Neural crest cell (in vitro differentiated cells): Measurements from ENCODE around the gene RAB3IP. TPM values are rescaled to one million over a fixed set of nuclear protein-coding genes. Genes with fewer than 3 reads are reported as not detected.
"Not testable (repeated sequence)": the region's sequence is repeated elsewhere in the genome, so short reads cannot be mapped to it uniquely, and the experiment has no call there.

Experiments used
- DNase-seq: peaks from one replicate; pipeline ENCODE4 v3.0.0; 2021; ENCODE audit warnings: low read depth, mixed read lengths, low spot score
- H3K27ac Mint-ChIP-seq: one replicate; pipeline ENCODE4 v1.8.0; 2021; ENCODE audit warnings: mild to moderate bottlenecking, mixed read lengths; ENCODE audit not compliant: unreplicated experiment
- H3K27me3 Mint-ChIP-seq: 2 replicates; pipeline ENCODE4 v1.8.0; 2021; ENCODE audit warnings: low read depth, mild to moderate bottlenecking, mixed read lengths
- H3K36me3 Mint-ChIP-seq: 2 replicates; pipeline ENCODE4 v1.8.0; 2021; ENCODE audit warnings: low read depth, mild to moderate bottlenecking, mixed read lengths
- H3K4me1 Mint-ChIP-seq: 2 replicates; pipeline ENCODE4 v1.8.0; 2021; ENCODE audit warnings: mixed read lengths
- H3K4me3 Mint-ChIP-seq: one replicate; pipeline ENCODE4 v1.8.0; 2021; ENCODE audit warnings: mild to moderate bottlenecking, mixed read lengths
- H3K9me3 Mint-ChIP-seq: 2 replicates; pipeline ENCODE4 v1.8.0; 2021; ENCODE audit warnings: mixed read lengths
- CTCF ChIP-seq: fragments of 200-600 bp; sonication (generic); conservative IDR thresholded peaks from 2 replicates; pipeline ENCODE4 v1.5.0; 2021; ENCODE audit warnings: antibody characterized with exemption, mild to moderate bottlenecking
- total RNA-seq: library from RNA; stranded (reverse); gene quantifications from 2 replicates; pipeline ENCODE4 v1.2.1, GENCODE V29; 2021

RAB3IP gene
- total RNA-seq, 1 donor from 2014 or later = 24.0 TPM

- TF ChIP-seq CTCF = no peak
- Mint-ChIP-seq H3K9me3 (peaks cover 2% of the 10 kb centered on the region), H3K36me3 (peaks cover 35% of the 10 kb centered on the region), H3K4me3 (no peak overlapping the region), H3K27me3 (no peaks in the 10 kb centered on the region), H3K4me1 (no peaks in the 10 kb centered on the region), H3K27ac (no peak overlapping the region)
- no peak for DNase-seq
Measured at GRCh38 chr12:69755302-69755701, 16.6 kb downstream of the RAB3IP start.

GRCh38 chr12:69756088-69756755 lies 17.6 kb downstream of the RAB3IP start:
- no peak overlapping the region for H3K27ac Mint-ChIP-seq
- peaks cover 44% of the 10 kb centered on the region for H3K36me3 Mint-ChIP-seq
- no peak for DNase-seq
- no peaks in the 10 kb centered on the region for H3K27me3 Mint-ChIP-seq
- no peak overlapping the region for H3K4me3 Mint-ChIP-seq
- H3K4me1 Mint-ChIP-seq = no peaks in the 10 kb centered on the region
- H3K9me3 Mint-ChIP-seq = peaks cover 6% of the 10 kb centered on the region
- no peak for TF ChIP-seq CTCF

GRCh38 chr12:69758105-69758504 lies 19.4 kb downstream of the RAB3IP start:
- no peak overlapping the region for H3K4me3 Mint-ChIP-seq
- peaks cover 55% of the 10 kb centered on the region for H3K36me3 Mint-ChIP-seq
- H3K9me3 Mint-ChIP-seq = peaks cover 6% of the 10 kb centered on the region
- DNase-seq = no peak
- H3K27me3 Mint-ChIP-seq = no peaks in the 10 kb centered on the region
- no peak for TF ChIP-seq CTCF
- H3K27ac Mint-ChIP-seq = no peak overlapping the region
- H3K4me1 Mint-ChIP-seq = no peaks in the 10 kb centered on the region

DNA sequence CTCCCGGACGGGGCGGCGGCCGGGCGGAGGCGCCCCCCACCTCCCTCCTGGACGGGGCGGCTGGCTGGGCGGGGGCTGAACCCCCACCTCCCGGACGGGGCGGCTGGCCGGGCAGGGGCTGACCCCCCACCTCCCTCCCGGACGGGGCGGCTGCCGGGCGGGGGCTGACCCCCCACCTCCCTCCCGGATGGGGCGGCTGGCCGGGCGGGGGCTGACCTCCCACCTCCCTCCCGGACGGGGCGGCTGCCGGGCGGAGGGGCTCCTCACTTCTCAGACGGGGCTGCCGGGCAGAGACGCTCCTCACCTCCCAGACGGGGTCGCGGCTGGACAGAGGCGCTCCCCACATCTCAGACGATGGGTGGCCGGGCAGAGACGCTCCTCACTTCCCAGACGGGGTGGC lies 20.9 kb downstream of the RAB3IP start:
- not testable (repeated sequence) for H3K4me1 Mint-ChIP-seq, DNase-seq, H3K27me3 Mint-ChIP-seq, H3K27ac Mint-ChIP-seq, H3K4me3 Mint-ChIP-seq
- peaks cover 13% of the 10 kb centered on the region for H3K9me3 Mint-ChIP-seq
- H3K36me3 Mint-ChIP-seq = peaks cover 62% of the 10 kb centered on the region

DNA sequence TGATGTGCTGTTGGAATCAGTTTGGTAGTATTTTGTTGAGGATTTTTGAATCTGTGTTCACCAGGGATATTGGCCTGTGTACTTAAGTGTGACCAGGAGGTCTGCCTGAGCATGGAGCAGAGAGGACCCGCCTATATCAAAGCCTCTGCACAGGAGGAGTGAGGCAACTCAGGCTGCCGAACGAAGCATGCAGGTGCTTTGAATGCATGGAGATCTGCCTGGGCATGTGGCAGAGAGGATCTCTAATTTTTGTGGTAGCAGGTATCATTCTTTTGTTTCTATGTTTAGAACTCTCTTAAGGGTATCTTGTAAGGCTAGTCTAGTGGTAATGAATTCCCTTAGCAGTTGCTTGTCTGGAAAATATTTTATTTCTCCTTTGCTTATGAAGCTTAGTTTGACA lies 26.9 kb downstream of the RAB3IP start:
- Mint-ChIP-seq H3K4me3 (no peak overlapping the region), H3K9me3 (peaks cover 32% of the 10 kb centered on the region), H3K36me3 (peaks cover 81% of the 10 kb centered on the region)

More for the DNA sequence above, 26.9 kb downstream of the RAB3IP start:
- Mint-ChIP-seq H3K4me1 (no peaks in the 10 kb centered on the region), H3K27ac (no peak overlapping the region), H3K27me3 (no peaks in the 10 kb centered on the region)
- no peak for TF ChIP-seq CTCF
- no peak for DNase-seq
